NCI-H446 (cell line): ENCODE data around the gene COA7.
"Not testable (repeated sequence)": the region's sequence is repeated elsewhere in the genome, so short reads cannot be mapped to it uniquely, and the experiment has no call there.

ENCODE experiments used
- DNase-seq, 2 experiments: peaks; one replicate each; lab custom pipeline; 2025; lab: John Stamatoyannopoulos, UW

The COA7 gene

GRCh38 chr1:52706136-52706670 lies 8.1 kb upstream of the COA7 start:
- no peak for DNase-seq

GRCh38 chr1:52702886-52703787 lies 5.0 kb upstream of the COA7 start:
- DNase-seq: no peak

DNA sequence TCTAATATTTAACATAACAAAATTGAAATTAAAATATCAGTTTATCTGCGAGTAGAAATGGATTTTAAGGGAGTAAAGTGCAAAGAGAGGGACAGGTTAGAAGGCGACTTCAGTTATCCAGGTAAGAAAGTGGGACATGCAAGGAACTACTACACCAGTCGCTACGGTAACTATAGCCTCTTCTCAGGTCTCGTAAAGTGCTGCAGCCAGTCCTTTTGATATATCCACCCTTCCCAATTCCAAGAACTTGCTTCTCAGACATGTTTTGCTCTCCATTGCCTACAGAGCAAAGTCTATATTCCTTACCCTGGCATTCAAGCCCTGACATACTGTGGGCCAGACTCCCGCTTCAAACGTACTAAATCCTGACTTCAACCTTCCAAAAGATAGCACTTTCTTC lies 2.5 kb downstream of the COA7 start:
- DNase-seq: no peak

- DNase-seq: no peak
Measured at GRCh38 chr1:52693843-52694242, 4.3 kb downstream of the COA7 start.

DNA sequence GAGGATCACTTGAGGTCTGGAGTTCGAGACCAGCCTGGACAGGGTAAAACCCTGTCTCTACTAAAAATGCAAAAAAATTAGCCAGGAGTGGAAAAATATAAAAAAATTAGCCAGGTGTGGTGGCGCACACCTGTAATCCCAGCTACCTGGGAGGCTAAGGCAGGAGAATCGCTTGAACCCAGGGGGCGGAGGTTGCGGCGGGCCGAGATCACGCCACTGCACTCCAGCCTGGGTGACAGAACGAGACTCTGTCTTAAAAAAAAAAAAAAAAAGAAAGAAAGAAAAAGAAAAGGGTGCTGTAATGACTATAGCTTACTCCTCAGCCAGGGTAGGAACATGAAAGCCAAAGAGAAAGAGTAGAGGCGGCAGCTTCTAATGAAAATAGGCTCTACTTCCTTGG lies 4.8 kb downstream of the COA7 start:
- not testable (repeated sequence) for DNase-seq

DNA sequence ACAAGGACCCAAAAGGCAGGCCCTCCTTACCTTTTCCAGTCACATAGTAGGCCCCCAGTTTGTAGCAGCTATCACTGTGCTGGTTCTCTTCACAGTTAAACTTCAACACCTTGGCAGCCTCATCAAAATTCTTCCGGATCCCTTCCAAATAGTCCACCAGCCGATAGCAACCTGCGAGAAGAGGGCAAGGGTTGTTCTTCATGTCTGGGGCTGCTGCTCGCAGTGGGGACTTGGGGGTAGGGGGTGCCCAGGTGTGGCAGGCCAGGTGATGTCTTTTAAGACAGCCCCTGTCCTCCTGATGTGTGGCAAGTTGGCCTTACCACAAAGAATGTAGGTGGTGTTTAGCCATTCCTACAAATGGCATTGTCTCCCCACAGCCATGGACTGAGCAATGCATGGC lies 5.5 kb downstream of the COA7 start:
- no peak for DNase-seq

GRCh38 chr1:52691821-52692220 lies 6.3 kb downstream of the COA7 start:
- no peak for DNase-seq

DNA sequence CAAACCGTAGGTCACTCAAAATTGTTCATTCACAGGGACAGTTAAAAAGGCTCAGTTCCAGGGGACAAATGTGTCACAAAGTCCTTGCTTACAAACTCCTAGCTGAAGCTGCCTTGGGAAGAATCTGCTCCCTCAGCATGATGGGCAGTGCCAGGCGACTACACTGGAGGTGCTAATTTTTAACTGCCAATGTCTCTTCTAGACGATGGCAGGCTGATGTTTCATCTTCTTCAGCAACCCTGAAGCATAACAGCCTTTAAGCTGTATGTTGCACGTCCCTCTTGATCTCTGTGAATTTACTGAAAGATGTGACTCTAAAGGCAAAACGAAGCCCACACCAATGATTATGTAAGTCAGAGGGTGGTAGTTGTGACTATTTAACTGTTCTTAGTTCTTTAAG lies 11.3 kb downstream of the COA7 start:
- DNase-seq: no peak

- peak; percentile 31 to 73 for DNase-seq
Measured at GRCh38 chr1:52686261-52686751, 11.8 kb downstream of the COA7 start.

DNA sequence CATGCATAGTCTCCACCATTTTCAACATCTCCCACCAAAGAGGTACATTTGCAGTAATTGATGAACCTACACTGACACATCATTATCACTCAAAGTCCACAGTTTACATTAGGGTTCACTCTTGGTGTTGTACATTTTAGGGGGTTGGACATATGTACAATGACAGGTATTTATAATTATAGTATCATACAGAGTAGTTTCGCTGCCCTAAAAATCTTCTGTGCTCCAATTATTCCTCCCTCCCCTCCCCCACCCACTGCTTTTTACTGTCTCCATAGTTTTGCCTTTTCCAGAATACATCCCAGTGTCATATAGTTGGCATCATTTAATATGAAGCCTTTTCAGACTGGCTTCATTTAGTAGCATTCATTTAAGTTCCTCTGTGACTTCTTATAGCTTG lies 13.6 kb downstream of the COA7 start:
- no peak for DNase-seq

GRCh38 chr1:52683367-52683940 lies 14.7 kb downstream of the COA7 start:
- DNase-seq: no peak

DNA sequence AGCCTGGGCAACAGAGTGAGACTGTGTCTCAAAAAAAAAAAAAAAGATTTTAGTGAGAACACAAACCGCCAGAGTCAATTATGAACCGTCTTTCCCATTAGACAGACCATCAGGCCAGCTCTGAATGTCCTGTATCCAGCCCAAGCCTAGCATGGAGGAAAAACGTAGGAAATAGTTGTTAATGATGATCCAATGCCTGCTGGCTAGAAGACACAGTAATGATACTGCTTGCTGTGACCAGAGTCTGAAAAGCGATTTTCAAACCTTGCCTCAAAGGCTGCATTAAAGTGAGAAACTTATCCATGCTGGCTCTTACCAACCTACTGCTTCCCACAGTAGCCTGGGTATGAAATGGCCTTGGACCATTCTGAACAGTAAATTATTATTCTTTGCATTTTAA lies 17.0 kb downstream of the COA7 start:
- DNase-seq: no peak

- no peak for DNase-seq
Measured at GRCh38 chr1:52680353-52680752, 17.8 kb downstream of the COA7 start.

GRCh38 chr1:52679498-52679897 lies 18.6 kb downstream of the COA7 start:
- no peak for DNase-seq

GRCh38 chr1:52679048-52679447 lies 19.1 kb downstream of the COA7 start:
- DNase-seq: no peak

DNA sequence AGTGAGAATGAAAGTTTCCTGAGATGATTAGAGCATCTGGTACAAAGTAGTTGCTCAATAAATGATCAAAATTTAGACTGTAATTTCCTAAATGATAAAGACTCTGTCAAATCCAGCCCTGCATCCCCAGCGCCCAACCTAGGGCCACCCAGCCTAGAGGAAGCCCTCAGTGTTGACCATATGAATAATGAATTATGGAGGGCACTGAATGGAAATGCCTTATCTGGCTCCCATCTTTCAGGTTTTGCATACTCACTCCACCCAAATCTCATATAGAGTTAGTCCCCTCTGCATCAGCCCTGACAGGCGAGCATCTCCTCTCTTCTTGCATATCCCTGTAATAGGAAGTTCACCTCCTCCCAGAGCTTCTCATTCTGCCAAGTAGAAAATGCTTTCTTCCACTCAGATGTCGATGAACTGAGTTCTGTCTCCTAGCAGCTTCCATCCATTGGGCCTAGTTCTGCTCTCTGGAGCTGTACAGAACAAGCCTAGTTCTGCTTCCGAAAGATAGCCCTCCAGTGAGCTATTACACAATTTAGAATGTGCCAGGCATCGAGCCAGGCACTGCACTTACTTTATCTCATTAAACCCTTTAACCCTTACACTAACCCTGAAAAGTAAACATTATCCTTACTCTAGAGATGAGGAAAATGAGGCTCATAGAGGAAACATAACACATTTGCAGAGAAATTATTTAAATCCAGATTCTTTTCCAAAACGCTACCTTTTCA lies 20.9 kb downstream of the COA7 start:
- no peak for DNase-seq

DNA sequence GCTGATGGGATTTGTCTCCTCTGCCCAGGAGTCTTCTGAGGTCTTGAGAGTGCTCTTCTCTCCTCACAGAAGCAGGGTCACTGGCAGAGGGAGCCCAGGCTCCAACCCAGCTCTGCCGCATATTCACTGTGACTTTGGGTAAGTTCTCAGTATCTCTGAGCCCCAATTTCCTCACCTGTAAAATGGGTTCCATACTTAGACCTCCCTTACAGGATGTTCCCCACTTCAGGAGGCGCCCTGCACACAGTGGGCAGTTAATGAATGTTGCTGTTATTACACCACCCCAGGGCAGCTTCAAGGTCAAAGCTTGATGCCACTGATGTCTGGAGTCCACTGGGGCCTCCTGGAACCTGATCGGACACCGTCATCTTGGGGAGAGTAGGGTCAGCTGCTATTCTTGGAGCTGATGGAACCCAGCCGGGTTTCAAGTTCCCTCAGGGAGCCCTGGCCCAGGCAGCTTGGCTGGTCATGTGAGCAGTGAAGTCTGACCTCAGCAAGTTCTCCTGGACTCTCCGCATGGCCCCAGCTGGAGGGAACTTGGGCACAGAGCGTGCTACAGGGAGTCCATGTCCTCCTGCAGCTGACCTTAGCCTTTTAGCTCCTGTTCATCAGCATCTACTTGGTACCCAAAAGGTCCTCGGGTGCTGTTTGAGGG lies 21.8 kb downstream of the COA7 start:
- no peak for DNase-seq

- DNase-seq: no peak
Measured at GRCh38 chr1:52674497-52675384, 23.4 kb downstream of the COA7 start.

DNA sequence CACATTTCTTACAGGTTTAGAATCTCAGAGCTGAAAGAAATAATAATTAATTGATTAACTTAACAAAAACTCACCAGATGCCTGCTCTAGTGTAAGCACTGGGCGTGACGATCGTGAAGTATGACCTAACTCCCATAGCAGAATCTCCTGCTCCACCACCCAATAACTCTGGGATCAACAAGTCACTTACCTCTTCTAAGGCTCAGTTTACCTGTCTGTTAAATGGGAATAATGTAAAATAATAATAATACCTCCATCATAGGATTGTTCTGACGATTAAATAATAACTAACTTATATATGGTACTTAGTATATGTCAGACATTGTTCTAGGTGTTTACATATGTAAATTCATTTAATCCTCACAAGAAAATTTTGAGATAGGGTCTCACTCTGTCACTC lies 24.6 kb downstream of the COA7 start:
- DNase-seq: no peak

GRCh38 chr1:52672946-52673345 lies 25.2 kb downstream of the COA7 start:
- no peak for DNase-seq

DNA sequence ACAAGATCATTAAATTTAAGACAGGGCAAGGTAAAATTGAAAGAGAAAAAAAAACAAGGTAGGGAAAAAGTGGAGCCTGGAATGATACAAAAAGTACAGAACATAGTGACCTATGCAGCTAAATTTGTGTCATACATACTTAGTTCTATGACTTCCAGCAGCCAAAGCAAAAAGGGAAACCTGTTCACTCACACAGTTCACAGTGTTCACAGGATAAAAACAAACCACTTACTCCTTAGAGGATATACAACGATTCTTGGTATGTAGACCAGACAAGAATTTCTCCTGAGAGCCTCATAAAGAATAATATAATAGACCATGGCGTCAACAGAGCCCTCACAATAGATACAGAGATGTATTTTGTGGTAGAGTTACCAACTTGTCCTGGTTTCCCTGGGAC lies 27.5 kb downstream of the COA7 start:
- no peak for DNase-seq
